HL-60 (cell line): ENCODE data around the gene GFRA1.

Experiments
- DNase-seq, 2 experiments: peaks; one replicate each; pipeline ENCODE4 v3.0.0-alpha.2; 2010 to 2020; ENCODE audit warnings: low read depth in 1 of 2, low spot score in 1 of 2
- H3K27ac ChIP-seq: fragments of 250-450 bp; sonication (Bioruptor Pico); replicated peaks from 2 replicates; pipeline ENCODE4 v1.5.1; 2020; ENCODE audit warnings: mild to moderate bottlenecking, moderate library complexity
- H3K27me3 ChIP-seq: fragments of 250-450 bp; sonication (Bioruptor Pico); 2 replicates; pipeline ENCODE4 v1.5.1; 2021; ENCODE audit warnings: mild to moderate bottlenecking, moderate library complexity; ENCODE audit not compliant: insufficient read depth, poor library complexity, severe bottlenecking
- H3K4me3 ChIP-seq: replicated peaks from 2 replicates; pipeline ENCODE4 v1.5.1; 2011; ENCODE audit warnings: mild to moderate bottlenecking, control low read depth, low read length; ENCODE audit not compliant: insufficient read depth
- CTCF ChIP-seq: IDR thresholded peaks from one replicate; pipeline ENCODE4 v1.5.1; 2011; ENCODE audit warnings: low read length, control low read depth, inconsistent platforms; ENCODE audit not compliant: insufficient read depth
- GABPA ChIP-seq: IDR thresholded peaks from 2 replicates; pipeline ENCODE4 v1.6.1; 2012; ENCODE audit warnings: low read depth
- POLR2AphosphoS5 ChIP-seq: IDR thresholded peaks from 2 replicates; pipeline ENCODE4 v1.6.1; 2012; ENCODE audit warnings: low read depth
- REST ChIP-seq: IDR thresholded peaks from 2 replicates; pipeline ENCODE4 v1.6.1; 2012; ENCODE audit warnings: low read depth; ENCODE audit not compliant: insufficient replicate concordance
- SPI1 ChIP-seq: IDR thresholded peaks from 2 replicates; pipeline ENCODE4 v1.6.1; 2012; ENCODE audit warnings: low read depth, mild to moderate bottlenecking, borderline replicate concordance

Gene GFRA1

GRCh38 chr10:116203661-116204060, 69.3 kb downstream of the GFRA1 start:
- no peak for DNase-seq
- TF ChIP-seq REST (no peak), CTCF (no peak), SPI1 (no peak)
- Histone ChIP-seq H3K27me3 (no peaks in the 10 kb centered on the region), H3K4me3 (no peak overlapping the region), H3K27ac (no peak overlapping the region)

- no peaks in the 10 kb centered on the region for H3K27me3 ChIP-seq
- DNase-seq = no peak
- no peak overlapping the region for H3K27ac ChIP-seq
- TF ChIP-seq SPI1 (no peak), GABPA (no peak), REST (no peak), CTCF (no peak), POLR2AphosphoS5 (no peak)
- no peak overlapping the region for H3K4me3 ChIP-seq
Observed at GRCh38 chr10:116201670-116202430, 71.2 kb downstream of the GFRA1 start.

GRCh38 chr10:116201011-116201410, 72.0 kb downstream of the GFRA1 start:
- DNase-seq = no peak
- no peak overlapping the region for H3K27ac ChIP-seq
- H3K27me3 ChIP-seq = no peaks in the 10 kb centered on the region
- TF ChIP-seq GABPA (no peak), POLR2AphosphoS5 (no peak), SPI1 (no peak), REST (no peak), CTCF (no peak)
- no peak overlapping the region for H3K4me3 ChIP-seq
